Liver (tissue), 9 donors: Measurements from ENCODE around the gene CARS2. TPM values are rescaled to one million over a fixed set of nuclear protein-coding genes. Genes with fewer than 3 reads are reported as not detected.

Experiments used
- DNase-seq: peaks from one replicate; pipeline ENCODE4 v3.0.0-alpha.2; 2017; ENCODE audit warnings: low spot score
- H3K27ac ChIP-seq, 2 donors: one replicate each; pipeline ENCODE4 v1.7.0; 2013; ENCODE audit warnings: inconsistent platforms in 2 of 2, low read length in 2 of 2, control low read depth in 1 of 2, low read depth in 1 of 2, mild to moderate bottlenecking in 1 of 2
- H3K27me3 ChIP-seq, 4 donors: one replicate each; pipeline versions ENCODE4 v1.6.1 to v1.7.0; 2013; ENCODE audit warnings: low read length in 3 of 4, inconsistent platforms in 1 of 4, mild to moderate bottlenecking in 1 of 4, moderate library complexity in 1 of 4; ENCODE audit not compliant: control insufficient read depth in 4 of 4, insufficient read depth in 4 of 4
- H3K36me3 ChIP-seq, 4 donors: one replicate each; pipeline versions ENCODE4 v1.6.1 to v1.7.0; 2013; ENCODE audit warnings: low read length in 3 of 4, mild to moderate bottlenecking in 3 of 4, low read depth in 1 of 4, moderate library complexity in 1 of 4; ENCODE audit not compliant: control insufficient read depth in 4 of 4, insufficient read depth in 3 of 4
- H3K4me1 ChIP-seq, 4 donors: one replicate each; pipeline versions ENCODE4 v1.6.1 to v1.7.0; 2013; ENCODE audit warnings: low read length in 3 of 4, mild to moderate bottlenecking in 3 of 4, moderate library complexity in 1 of 4; ENCODE audit not compliant: control insufficient read depth in 4 of 4, insufficient read depth in 4 of 4
- H3K4me3 ChIP-seq, 3 donors: one replicate each; pipeline versions ENCODE4 v1.6.1 to v1.7.0; 2013; ENCODE audit warnings: low read length in 3 of 3, control low read depth in 1 of 3, low read depth in 1 of 3, mild to moderate bottlenecking in 1 of 3
- H3K9ac ChIP-seq, 2 donors: one replicate each; pipeline ENCODE4 v1.7.0; 2013; ENCODE audit warnings: low read length in 2 of 2, mild to moderate bottlenecking in 2 of 2, moderate library complexity in 2 of 2, control low read depth in 1 of 2, low read depth in 1 of 2
- H3K9me3 ChIP-seq, 4 donors: one replicate each; pipeline versions ENCODE4 v1.6.1 to v1.7.0; 2013; ENCODE audit warnings: low read length in 3 of 4; ENCODE audit not compliant: control insufficient read depth in 4 of 4
- EGR1 ChIP-seq, 2 donors: IDR thresholded peaks; 2 replicates each; pipeline ENCODE4 v1.6.1; 2016 to 2018; ENCODE audit warnings: antibody characterized with exemption in 2 of 2, low read depth in 2 of 2
- FOXA2 ChIP-seq: IDR thresholded peaks from 2 replicates; pipeline ENCODE4 v1.6.1; 2016; ENCODE audit warnings: antibody characterized with exemption
- GABPA ChIP-seq, 2 donors: IDR thresholded peaks in 1 of 2; conservative IDR thresholded peaks in 1 of 2; 2 replicates each; pipeline ENCODE4 v1.6.1; 2016; ENCODE audit warnings: antibody characterized with exemption in 2 of 2, mild to moderate bottlenecking in 1 of 2, moderate library complexity in 1 of 2
- HNF4A ChIP-seq, 2 donors: conservative IDR thresholded peaks; 2 replicates each; pipeline ENCODE4 v1.6.1; 2016; ENCODE audit warnings: antibody characterized with exemption in 2 of 2, mild to moderate bottlenecking in 2 of 2
- HNF4G ChIP-seq: IDR thresholded peaks from 2 replicates; pipeline ENCODE4 v1.6.1; 2016; ENCODE audit warnings: antibody characterized with exemption
- JUND ChIP-seq, 2 donors: IDR thresholded peaks; 2 replicates each; pipeline ENCODE4 v1.6.1; 2016; ENCODE audit warnings: antibody characterized with exemption in 2 of 2
- NR2F2 ChIP-seq: IDR thresholded peaks from 2 replicates; pipeline ENCODE4 v1.6.1; 2016; ENCODE audit warnings: antibody characterized with exemption
- RAD21 ChIP-seq, 2 donors: IDR thresholded peaks; 2 replicates each; pipeline ENCODE4 v1.6.1; 2016; ENCODE audit warnings: antibody characterized with exemption in 2 of 2, mild to moderate bottlenecking in 2 of 2
- RXRA ChIP-seq, 2 donors: IDR thresholded peaks; 2 replicates each; pipeline ENCODE4 v1.6.1; 2017 to 2018; ENCODE audit warnings: antibody characterized with exemption in 2 of 2, mild to moderate bottlenecking in 1 of 2
- TAF1 ChIP-seq: conservative IDR thresholded peaks from 2 replicates; pipeline ENCODE4 v1.6.1; 2016; ENCODE audit warnings: antibody characterized with exemption, mild to moderate bottlenecking
- YY1 ChIP-seq: IDR thresholded peaks from 2 replicates; pipeline ENCODE4 v1.6.1; 2016; ENCODE audit warnings: antibody characterized with exemption, mild to moderate bottlenecking
- WGBS: extraction: QIAGEN DNeasy Blood & Tissue Kit; methylation state at CpG from one replicate; pipeline ENCODE4 v1.1.7; 2013; 5-methylcytosine and 5-hydroxymethylcytosine counted together
- polyA plus RNA-seq, 2 donors: library from polyadenylated mRNA; stranded (reverse) in 1 of 2; unstranded in 1 of 2; fragments of 200-250 nt in 1 of 2; fragments of >200 nt in 1 of 2; fragmentation: Nextera tagmentation in 1 of 2; extraction: Ambion mirVana in 1 of 2; gene quantifications; one replicate each; pipeline versions ENCODE4 v1.2.1 to v1.2.3, GENCODE V29; 2013 to 2015
- total RNA-seq, 2 donors: library from RNA; depleted of rRNA; stranded (reverse); fragments of >200 nt; gene quantifications; one replicate each; pipeline ENCODE4 v1.2.3, GENCODE V29; 2014
- TF ChIP-seq, protein P1 (sequence below): fragments of 150-350 bp; IDR thresholded peaks from 2 replicates; pipeline ENCODE4 v1.5.1; 2017; ENCODE audit warnings: improper control_type of control experiment, low read depth, low read length; ENCODE audit not compliant: missing input control
- TF ChIP-seq, protein P2 (sequence below): IDR thresholded peaks from 2 replicates; pipeline ENCODE4 v1.6.1; 2016; ENCODE audit warnings: antibody characterized with exemption, mild to moderate bottlenecking
- TF ChIP-seq, protein P3 (sequence below): IDR thresholded peaks from 2 replicates; pipeline ENCODE4 v1.6.1; 2016; ENCODE audit warnings: antibody characterized with exemption
- TF ChIP-seq, protein P4 (sequence below): IDR thresholded peaks from 2 replicates; pipeline ENCODE4 v1.6.1; 2016; ENCODE audit warnings: antibody characterized with exemption
- donor health status: healthy.
- donor health status: healthy.
- donor health status: healthy.
- donor health status: healthy.
- donor health status: healthy.

CARS2 gene
- total and polyA plus RNA-seq, 4 donors = 28.6 to 44.0 (median 31.4) TPM

- TF ChIP-seq, protein P1, sequence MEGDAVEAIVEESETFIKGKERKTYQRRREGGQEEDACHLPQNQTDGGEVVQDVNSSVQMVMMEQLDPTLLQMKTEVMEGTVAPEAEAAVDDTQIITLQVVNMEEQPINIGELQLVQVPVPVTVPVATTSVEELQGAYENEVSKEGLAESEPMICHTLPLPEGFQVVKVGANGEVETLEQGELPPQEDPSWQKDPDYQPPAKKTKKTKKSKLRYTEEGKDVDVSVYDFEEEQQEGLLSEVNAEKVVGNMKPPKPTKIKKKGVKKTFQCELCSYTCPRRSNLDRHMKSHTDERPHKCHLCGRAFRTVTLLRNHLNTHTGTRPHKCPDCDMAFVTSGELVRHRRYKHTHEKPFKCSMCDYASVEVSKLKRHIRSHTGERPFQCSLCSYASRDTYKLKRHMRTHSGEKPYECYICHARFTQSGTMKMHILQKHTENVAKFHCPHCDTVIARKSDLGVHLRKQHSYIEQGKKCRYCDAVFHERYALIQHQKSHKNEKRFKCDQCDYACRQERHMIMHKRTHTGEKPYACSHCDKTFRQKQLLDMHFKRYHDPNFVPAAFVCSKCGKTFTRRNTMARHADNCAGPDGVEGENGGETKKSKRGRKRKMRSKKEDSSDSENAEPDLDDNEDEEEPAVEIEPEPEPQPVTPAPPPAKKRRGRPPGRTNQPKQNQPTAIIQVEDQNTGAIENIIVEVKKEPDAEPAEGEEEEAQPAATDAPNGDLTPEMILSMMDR = no peak
- TF ChIP-seq FOXA2 (no peak), YY1 (no peak), HNF4G (no peak)
Observed at GRCh38 chr13:110625771-110626321, 80.1 kb downstream of the CARS2 start (continued).

DNA sequence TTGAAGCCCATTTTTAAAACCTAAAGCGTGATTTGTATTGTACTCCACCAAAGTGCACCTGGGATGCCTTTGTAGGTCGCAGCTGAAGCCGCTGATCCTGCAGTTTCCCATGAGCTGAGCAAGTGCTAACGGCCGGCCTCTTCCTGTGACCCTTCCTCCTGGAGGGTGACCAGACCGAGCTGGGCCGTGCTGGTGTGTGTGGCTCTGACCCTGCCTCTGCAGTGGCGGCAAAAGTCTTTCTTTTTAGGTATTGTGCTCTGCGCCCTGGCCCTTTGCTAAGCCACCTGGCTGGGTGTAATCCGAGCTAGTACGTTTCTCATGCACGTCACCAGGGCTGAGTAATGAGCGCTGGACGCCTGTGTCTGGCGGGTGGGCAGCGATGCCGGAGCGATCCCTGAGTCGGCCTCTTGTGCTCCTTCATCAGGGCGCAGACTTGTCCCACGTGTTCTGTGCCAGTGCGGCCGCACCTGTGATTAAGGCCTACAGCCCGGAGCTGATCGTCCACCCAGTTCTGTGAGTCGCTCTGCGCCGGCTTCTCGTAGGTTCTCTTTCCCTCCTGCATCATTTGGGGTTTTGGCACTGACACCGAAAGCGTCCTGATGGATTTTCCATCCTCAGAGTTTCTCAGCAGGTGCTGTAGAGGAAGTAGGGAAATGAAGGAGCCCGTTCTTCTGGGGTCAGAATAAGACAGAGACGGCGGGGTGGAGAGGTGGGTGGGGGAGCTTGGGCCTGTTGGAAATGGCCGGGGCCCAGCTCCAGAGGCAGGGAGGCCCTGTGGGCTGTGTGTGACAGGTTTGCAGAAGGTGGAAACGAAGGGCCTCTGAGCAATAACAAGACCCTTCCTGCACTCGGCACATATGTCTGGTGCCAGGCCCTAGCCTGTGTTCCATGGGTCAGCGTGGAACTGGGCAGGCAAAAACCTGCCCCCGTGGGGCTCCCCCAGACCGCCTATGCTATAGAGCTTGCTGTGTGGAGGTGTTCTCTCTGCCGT is 80.9 kb downstream of the CARS2 start:
- no peak for DNase-seq
- peaks cover 0 to 38% (median 20%) of the 10 kb centered on the region in 4 donors for H3K4me1 ChIP-seq
- H3K27ac ChIP-seq = no peak overlapping the region
- WGBS = 87% methylated on average over 41 of the region's 41 CpGs
- H3K9ac ChIP-seq = no peak overlapping the region
- no peaks in the 10 kb centered on the region for H3K9me3 ChIP-seq
- peaks cover 22 to 38% (median 29%) of the 10 kb centered on the region in 4 donors for H3K36me3 ChIP-seq
- TF ChIP-seq TAF1 (no peak), RAD21 (IDR thresholded peaks at IDR 0.05) (no peak), HNF4G (no peak), FOXA2 (no peak), GABPA (IDR thresholded peaks at IDR 0.05 in 1 of 2, conservative IDR thresholded peaks at IDR 0.05 in 1 of 2) (no peak), YY1 (no peak)
- TF ChIP-seq, protein P2, sequence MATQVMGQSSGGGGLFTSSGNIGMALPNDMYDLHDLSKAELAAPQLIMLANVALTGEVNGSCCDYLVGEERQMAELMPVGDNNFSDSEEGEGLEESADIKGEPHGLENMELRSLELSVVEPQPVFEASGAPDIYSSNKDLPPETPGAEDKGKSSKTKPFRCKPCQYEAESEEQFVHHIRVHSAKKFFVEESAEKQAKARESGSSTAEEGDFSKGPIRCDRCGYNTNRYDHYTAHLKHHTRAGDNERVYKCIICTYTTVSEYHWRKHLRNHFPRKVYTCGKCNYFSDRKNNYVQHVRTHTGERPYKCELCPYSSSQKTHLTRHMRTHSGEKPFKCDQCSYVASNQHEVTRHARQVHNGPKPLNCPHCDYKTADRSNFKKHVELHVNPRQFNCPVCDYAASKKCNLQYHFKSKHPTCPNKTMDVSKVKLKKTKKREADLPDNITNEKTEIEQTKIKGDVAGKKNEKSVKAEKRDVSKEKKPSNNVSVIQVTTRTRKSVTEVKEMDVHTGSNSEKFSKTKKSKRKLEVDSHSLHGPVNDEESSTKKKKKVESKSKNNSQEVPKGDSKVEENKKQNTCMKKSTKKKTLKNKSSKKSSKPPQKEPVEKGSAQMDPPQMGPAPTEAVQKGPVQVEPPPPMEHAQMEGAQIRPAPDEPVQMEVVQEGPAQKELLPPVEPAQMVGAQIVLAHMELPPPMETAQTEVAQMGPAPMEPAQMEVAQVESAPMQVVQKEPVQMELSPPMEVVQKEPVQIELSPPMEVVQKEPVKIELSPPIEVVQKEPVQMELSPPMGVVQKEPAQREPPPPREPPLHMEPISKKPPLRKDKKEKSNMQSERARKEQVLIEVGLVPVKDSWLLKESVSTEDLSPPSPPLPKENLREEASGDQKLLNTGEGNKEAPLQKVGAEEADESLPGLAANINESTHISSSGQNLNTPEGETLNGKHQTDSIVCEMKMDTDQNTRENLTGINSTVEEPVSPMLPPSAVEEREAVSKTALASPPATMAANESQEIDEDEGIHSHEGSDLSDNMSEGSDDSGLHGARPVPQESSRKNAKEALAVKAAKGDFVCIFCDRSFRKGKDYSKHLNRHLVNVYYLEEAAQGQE = no peak
- no peak overlapping the region for H3K4me3 ChIP-seq
- H3K27me3 ChIP-seq = no peaks in the 10 kb centered on the region

GRCh38 chr13:110620596-110620995 is 85.3 kb downstream of the CARS2 start:
- Histone ChIP-seq H3K27me3 (no peaks in the 10 kb centered on the region), H3K36me3 (peaks cover 10 to 23% (median 19%) of the 10 kb centered on the region in 4 donors), H3K9ac (peak overlapping the region in 1 of 2 donors; percentile 30), H3K9me3 (no peaks in the 10 kb centered on the region), H3K4me1 (peaks cover 7 to 56% (median 34%) of the 10 kb centered on the region in 4 donors), H3K27ac (no peak overlapping the region), H3K4me3 (no peak overlapping the region)
- DNase-seq = no peak
- WGBS = 52% methylated on average over 2 of the region's 2 CpGs
- TF ChIP-seq, protein P3, sequence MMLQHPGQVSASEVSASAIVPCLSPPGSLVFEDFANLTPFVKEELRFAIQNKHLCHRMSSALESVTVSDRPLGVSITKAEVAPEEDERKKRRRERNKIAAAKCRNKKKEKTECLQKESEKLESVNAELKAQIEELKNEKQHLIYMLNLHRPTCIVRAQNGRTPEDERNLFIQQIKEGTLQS = no peak
- TF ChIP-seq JUND (IDR thresholded peaks at IDR 0.05) (peak; percentile 12 to 52), RXRA (IDR thresholded peaks at IDR 0.05) (peak; percentile 30 to 37), EGR1 (IDR thresholded peaks at IDR 0.05; ENCODE audit: low read depth in 2 of 2) (peak in 1 of 2 donors; percentile 9), FOXA2 (no peak), HNF4A (conservative IDR thresholded peaks at IDR 0.05) (peak; percentile 91 to 96), HNF4G (peak; percentile 73), TAF1 (no peak), RAD21 (IDR thresholded peaks at IDR 0.05) (no peak), NR2F2 (no peak)
- TF ChIP-seq, protein P2 = no peak
- TF ChIP-seq, protein P1 = no peak
- TF ChIP-seq, protein P4, sequence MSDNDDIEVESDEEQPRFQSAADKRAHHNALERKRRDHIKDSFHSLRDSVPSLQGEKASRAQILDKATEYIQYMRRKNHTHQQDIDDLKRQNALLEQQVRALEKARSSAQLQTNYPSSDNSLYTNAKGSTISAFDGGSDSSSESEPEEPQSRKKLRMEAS = no peak
